ENCODE results near the gene SLC38A10.

- TF ChIP-seq CTCF (IDR thresholded peaks at IDR 0.05) (no peak), POLR2AphosphoS5 (IDR thresholded peaks at IDR 0.05; ENCODE audit: low read depth, low read length) (no peak), REST (IDR thresholded peaks at IDR 0.05; ENCODE audit: low read depth, low read length) (no peak), EP300 (IDR thresholded peaks at IDR 0.05; ENCODE audit: borderline replicate concordance in 1 of 2, low read depth in 1 of 2, low read length in 1 of 2) (no peak)
These were observed 92.8 kb downstream of the SLC38A10 start for GRCh38 chr17:81202318-81202717.

All from SK-N-SH (cell line).